ENCODE measurements around the gene NCOA7. TPM values are rescaled to one million over a fixed set of nuclear protein-coding genes. Genes with fewer than 3 reads are reported as not detected.

Gene NCOA7
- polyA plus RNA-seq, 6 donors from 2014 or later: 1.6 to 10.9 (median 8.4) TPM

DNA sequence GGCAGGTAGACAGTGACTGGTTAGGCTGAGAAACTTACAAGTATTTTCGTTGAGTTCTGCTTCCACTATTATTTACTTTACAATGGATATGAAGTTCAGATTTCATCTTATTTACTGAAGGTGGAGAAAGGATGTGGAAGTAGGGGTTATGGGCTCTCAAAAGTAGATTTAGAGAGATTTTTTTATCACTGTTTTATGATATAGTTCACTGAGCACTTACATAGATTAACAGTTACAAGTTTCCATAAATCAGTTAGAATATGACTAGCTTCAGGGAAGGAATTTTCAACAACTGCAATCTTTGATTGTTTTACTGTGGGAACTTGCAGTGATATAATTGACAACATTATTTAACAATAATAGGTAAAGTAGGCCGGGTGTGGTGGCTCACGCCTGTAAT lies 188.3 kb downstream of the NCOA7 start:
- H3K4me1 Mint-ChIP-seq: peaks cover 0 to 5% (median 4%) of the 10 kb centered on the region in 3 donors

More for the DNA sequence above, 188.3 kb downstream of the NCOA7 start:
- DNase-seq (no peak), ATAC-seq (ENCODE audit: low read depth in 2 of 2) (no peak)
- Mint-ChIP-seq H3K36me3 (peaks cover 0 to 8% of the 10 kb centered on the region in 2 donors), H3K4me3 (no peak overlapping the region), H3K27me3 (no peaks in the 10 kb centered on the region), H3K9me3 (no peaks in the 10 kb centered on the region), H3K27ac (no peak overlapping the region)

Other genes with a start within 250 kb of the NCOA7 start
- under 1 TPM in 3 of 6 donors, not detected in 3; 0.17 to 0.48 (median 0.29) TPM for gene HEY2, start 41.3 kb upstream of the NCOA7 start, polyA plus RNA-seq (ENCODE audit: low read depth in 6 of 6)
- 10 to 100 TPM; 12.1 to 17.8 (median 15.3) TPM for gene HINT3, start 165.8 kb downstream of the NCOA7 start, polyA plus RNA-seq (ENCODE audit: low read depth in 6 of 6)
- gene TRMT11, start 195.6 kb downstream of the NCOA7 start, polyA plus RNA-seq (ENCODE audit: low read depth in 6 of 6): 10 to 100 TPM in 1 of 6 donors, 1 to 10 TPM in 4, not detected in 1; 5.7 to 10.5 (median 8.9) TPM

Data from naive B cell (primary cell).